ENCODE results near the gene KRTAP12-4.
"Not testable (repeated sequence)": the region's sequence is repeated elsewhere in the genome, so short reads cannot be mapped to it uniquely, and the experiment has no call there.

KRTAP12-4 gene

GRCh38 chr21:44615911-44616590 is 38.4 kb downstream of the KRTAP12-4 start:
- no peak for DNase-seq (ENCODE audit: low read depth, low spot score)
- H3K4me3 ChIP-seq (ENCODE audit: low read length): no peak overlapping the region

- no peak overlapping the region for H3K4me3 ChIP-seq (ENCODE audit: low read length)
- no peak for DNase-seq (ENCODE audit: low read depth, low spot score)
Measured at GRCh38 chr21:44615466-44615865, 39.0 kb downstream of the KRTAP12-4 start.

GRCh38 chr21:44614961-44615391 is 39.5 kb downstream of the KRTAP12-4 start:
- no peak for DNase-seq (ENCODE audit: low read depth, low spot score)
- no peak overlapping the region for H3K4me3 ChIP-seq (ENCODE audit: low read length)

- DNase-seq (ENCODE audit: low read depth, low spot score): no peak
- no peak overlapping the region for H3K4me3 ChIP-seq (ENCODE audit: low read length)
Measured at GRCh38 chr21:44614161-44614631, 40.3 kb downstream of the KRTAP12-4 start.

GRCh38 chr21:44613386-44614155 is 40.9 kb downstream of the KRTAP12-4 start:
- no peak for DNase-seq (ENCODE audit: low read depth, low spot score)
- H3K4me3 ChIP-seq (ENCODE audit: low read length): no peak overlapping the region

- DNase-seq (ENCODE audit: low read depth, low spot score): no peak
- H3K4me3 ChIP-seq (ENCODE audit: low read length): no peak overlapping the region
Measured at GRCh38 chr21:44612669-44613229, 41.7 kb downstream of the KRTAP12-4 start.

GRCh38 chr21:44612029-44612486 is 42.4 kb downstream of the KRTAP12-4 start, which contains the start of gene KRTAP10-8:
TSS of gene KRTAP10-8 (plus strand) at chr21:44612079. CDS start at chr21:44612101, 22 bp downstream.
- H3K4me3 ChIP-seq (ENCODE audit: low read length): no peak within 1 kb of the TSS
- no peak for DNase-seq (ENCODE audit: low read depth, low spot score)

GRCh38 chr21:44611551-44611950 is 42.9 kb downstream of the KRTAP12-4 start:
- no peak overlapping the region for H3K4me3 ChIP-seq (ENCODE audit: low read length)
- no peak for DNase-seq (ENCODE audit: low read depth, low spot score)

GRCh38 chr21:44610157-44610843 is 44.2 kb downstream of the KRTAP12-4 start:
- not testable (repeated sequence) for DNase-seq (ENCODE audit: low read depth, low spot score); H3K4me3 ChIP-seq (ENCODE audit: low read length)

GRCh38 chr21:44609193-44609592 is 45.3 kb downstream of the KRTAP12-4 start:
- no peak for DNase-seq (ENCODE audit: low read depth, low spot score)
- no peak overlapping the region for H3K4me3 ChIP-seq (ENCODE audit: low read length)

- H3K4me3 ChIP-seq (ENCODE audit: low read length): no peak overlapping the region
- no peak for DNase-seq (ENCODE audit: low read depth, low spot score)
Measured at GRCh38 chr21:44606495-44606894, 48.0 kb downstream of the KRTAP12-4 start.
